Measurements from ENCODE around the gene PNP.

DNA sequence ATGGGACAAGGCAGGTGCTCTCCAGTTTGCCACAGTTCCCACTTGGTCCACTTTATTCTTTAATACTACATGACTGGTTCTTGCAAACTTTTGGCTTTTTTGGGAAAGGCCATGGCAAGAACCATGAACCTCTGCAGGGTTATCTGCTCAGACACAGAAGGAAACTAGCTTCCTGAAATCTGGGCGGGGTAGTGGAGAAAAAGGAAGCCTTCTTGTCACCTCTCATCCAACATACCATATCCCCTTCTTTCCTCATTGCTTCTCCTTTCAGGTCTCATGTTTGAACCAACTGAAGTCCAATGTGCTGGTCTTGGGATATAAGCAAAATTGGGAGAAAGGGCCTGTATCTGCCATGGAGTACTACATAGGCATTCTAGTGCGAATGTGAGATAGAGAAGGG is 27.7 kb upstream of the PNP start:
- TF ChIP-seq, protein P1, sequence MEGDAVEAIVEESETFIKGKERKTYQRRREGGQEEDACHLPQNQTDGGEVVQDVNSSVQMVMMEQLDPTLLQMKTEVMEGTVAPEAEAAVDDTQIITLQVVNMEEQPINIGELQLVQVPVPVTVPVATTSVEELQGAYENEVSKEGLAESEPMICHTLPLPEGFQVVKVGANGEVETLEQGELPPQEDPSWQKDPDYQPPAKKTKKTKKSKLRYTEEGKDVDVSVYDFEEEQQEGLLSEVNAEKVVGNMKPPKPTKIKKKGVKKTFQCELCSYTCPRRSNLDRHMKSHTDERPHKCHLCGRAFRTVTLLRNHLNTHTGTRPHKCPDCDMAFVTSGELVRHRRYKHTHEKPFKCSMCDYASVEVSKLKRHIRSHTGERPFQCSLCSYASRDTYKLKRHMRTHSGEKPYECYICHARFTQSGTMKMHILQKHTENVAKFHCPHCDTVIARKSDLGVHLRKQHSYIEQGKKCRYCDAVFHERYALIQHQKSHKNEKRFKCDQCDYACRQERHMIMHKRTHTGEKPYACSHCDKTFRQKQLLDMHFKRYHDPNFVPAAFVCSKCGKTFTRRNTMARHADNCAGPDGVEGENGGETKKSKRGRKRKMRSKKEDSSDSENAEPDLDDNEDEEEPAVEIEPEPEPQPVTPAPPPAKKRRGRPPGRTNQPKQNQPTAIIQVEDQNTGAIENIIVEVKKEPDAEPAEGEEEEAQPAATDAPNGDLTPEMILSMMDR (IDR thresholded peaks at IDR 0.05; ENCODE audit: insufficient read depth, low read length) = no peak
- TF ChIP-seq, protein P2, sequence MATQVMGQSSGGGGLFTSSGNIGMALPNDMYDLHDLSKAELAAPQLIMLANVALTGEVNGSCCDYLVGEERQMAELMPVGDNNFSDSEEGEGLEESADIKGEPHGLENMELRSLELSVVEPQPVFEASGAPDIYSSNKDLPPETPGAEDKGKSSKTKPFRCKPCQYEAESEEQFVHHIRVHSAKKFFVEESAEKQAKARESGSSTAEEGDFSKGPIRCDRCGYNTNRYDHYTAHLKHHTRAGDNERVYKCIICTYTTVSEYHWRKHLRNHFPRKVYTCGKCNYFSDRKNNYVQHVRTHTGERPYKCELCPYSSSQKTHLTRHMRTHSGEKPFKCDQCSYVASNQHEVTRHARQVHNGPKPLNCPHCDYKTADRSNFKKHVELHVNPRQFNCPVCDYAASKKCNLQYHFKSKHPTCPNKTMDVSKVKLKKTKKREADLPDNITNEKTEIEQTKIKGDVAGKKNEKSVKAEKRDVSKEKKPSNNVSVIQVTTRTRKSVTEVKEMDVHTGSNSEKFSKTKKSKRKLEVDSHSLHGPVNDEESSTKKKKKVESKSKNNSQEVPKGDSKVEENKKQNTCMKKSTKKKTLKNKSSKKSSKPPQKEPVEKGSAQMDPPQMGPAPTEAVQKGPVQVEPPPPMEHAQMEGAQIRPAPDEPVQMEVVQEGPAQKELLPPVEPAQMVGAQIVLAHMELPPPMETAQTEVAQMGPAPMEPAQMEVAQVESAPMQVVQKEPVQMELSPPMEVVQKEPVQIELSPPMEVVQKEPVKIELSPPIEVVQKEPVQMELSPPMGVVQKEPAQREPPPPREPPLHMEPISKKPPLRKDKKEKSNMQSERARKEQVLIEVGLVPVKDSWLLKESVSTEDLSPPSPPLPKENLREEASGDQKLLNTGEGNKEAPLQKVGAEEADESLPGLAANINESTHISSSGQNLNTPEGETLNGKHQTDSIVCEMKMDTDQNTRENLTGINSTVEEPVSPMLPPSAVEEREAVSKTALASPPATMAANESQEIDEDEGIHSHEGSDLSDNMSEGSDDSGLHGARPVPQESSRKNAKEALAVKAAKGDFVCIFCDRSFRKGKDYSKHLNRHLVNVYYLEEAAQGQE (IDR thresholded peaks at IDR 0.05; ENCODE audit: insufficient replicate concordance, low read depth) = no peak
- TF ChIP-seq POLR2AphosphoS5 (IDR thresholded peaks at IDR 0.05; ENCODE audit: low read depth) (no peak), GABPA (IDR thresholded peaks at IDR 0.05; ENCODE audit: low read depth) (no peak), SPI1 (IDR thresholded peaks at IDR 0.05; ENCODE audit: borderline replicate concordance, low read depth) (peak; percentile 23; the same call in 1 of the 2 replicates)
